ENCODE results near the gene RYR2.

The RYR2 gene

DNA sequence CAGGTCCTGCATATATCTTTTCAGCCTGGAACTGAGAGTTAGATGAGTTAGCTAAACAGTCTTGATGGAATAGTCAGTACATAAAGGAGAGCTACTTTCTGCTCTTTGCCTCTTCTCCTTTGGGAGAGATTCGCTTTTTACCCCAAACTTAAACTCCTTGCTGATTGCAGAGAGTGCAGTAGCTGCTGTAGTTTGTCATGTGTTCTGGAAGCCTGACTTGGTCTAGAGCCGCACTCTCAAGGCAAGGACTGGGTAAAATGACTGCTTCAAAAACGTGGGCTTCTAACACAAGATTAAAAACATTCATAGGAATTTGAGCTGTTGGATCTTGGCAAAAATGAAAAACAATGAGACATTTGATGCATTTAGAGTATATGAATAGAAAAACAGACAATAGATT lies 351.6 kb downstream of the RYR2 start:
- Histone ChIP-seq H3K23ac (ENCODE audit: low read length) (no peak overlapping the region), H3K18ac (ENCODE audit: low read length) (no peak overlapping the region), H3K36me3 (ENCODE audit: control insufficient read depth in 1 of 2, insufficient read depth in 2 of 2, low read length in 2 of 2) (no peaks in the 10 kb centered on the region), H3K4me2 (ENCODE audit: low read length) (no peak overlapping the region), H3K4me1 (ENCODE audit: control insufficient read depth in 1 of 2, insufficient read depth in 2 of 2, low read length in 2 of 2) (peaks cover 0 to 4% of the 10 kb centered on the region in 2 experiments), H4K8ac (ENCODE audit: low read depth, low read length) (no peak overlapping the region), H3K79me2 (ENCODE audit: control insufficient read depth, insufficient read depth, low read length, poor library complexity) (no peaks in the 10 kb centered on the region), H3K79me1 (ENCODE audit: low read length) (no peaks in the 10 kb centered on the region), H4K12ac (ENCODE audit: low read depth, low read length) (no peak overlapping the region), H2AK5ac (ENCODE audit: low read length) (no peak overlapping the region), H3K4me3 (ENCODE audit: low read depth, low read length) (no peak overlapping the region), H2BK120ac (ENCODE audit: insufficient read depth, low read length, poor library complexity) (no peak overlapping the region), H3K27ac (ENCODE audit: low read depth, low read length) (no peak overlapping the region), H3K4ac (ENCODE audit: low read depth, low read length) (no peak overlapping the region), H2BK12ac (ENCODE audit: low read length) (no peak overlapping the region), H2BK5ac (ENCODE audit: low read depth, low read length, poor library complexity) (no peak overlapping the region), H2AFZ (ENCODE audit: insufficient read depth, low read length, poor library complexity) (no peak overlapping the region), H3K14ac (ENCODE audit: low read length) (no peak overlapping the region), H4K91ac (ENCODE audit: low read depth, low read length) (no peak overlapping the region), H3K9me3 (ENCODE audit: insufficient read depth, low read depth, low read length) (no peaks in the 10 kb centered on the region), H3K9ac (ENCODE audit: low read length) (no peak overlapping the region), H3K27me3 (ENCODE audit: insufficient read depth, low read length) (no peaks in the 10 kb centered on the region)
- WGBS (ENCODE audit: extremely low coverage, insufficient coverage, insufficient read length), result no CpG with 5 or more reads among the region's 3 CpGs
- DNase-seq, result no peak

GRCh38 chr1:237394281-237394680 lies 352.3 kb downstream of the RYR2 start:
- no peaks in the 10 kb centered on the region for H3K27me3 ChIP-seq (ENCODE audit: insufficient read depth, low read length)
- peak; percentile 92 for DNase-seq
- no peak overlapping the region for H3K23ac ChIP-seq (ENCODE audit: low read length)
- no peak overlapping the region for H3K18ac ChIP-seq (ENCODE audit: low read length)
- H4K12ac ChIP-seq (ENCODE audit: low read depth, low read length), result no peak overlapping the region
- H3K9ac ChIP-seq (ENCODE audit: low read length), result no peak overlapping the region
- no peak overlapping the region for H3K14ac ChIP-seq (ENCODE audit: low read length)
- no peak overlapping the region for H3K27ac ChIP-seq (ENCODE audit: low read depth, low read length)
- WGBS (ENCODE audit: extremely low coverage, insufficient coverage, insufficient read length), result no CpG with 5 or more reads among the region's 2 CpGs
- no peak overlapping the region for H3K4me3 ChIP-seq (ENCODE audit: low read depth, low read length)
- H2BK120ac ChIP-seq (ENCODE audit: insufficient read depth, low read length, poor library complexity), result no peak overlapping the region
- no peak overlapping the region for H3K4ac ChIP-seq (ENCODE audit: low read depth, low read length)
- no peak overlapping the region for H2BK12ac ChIP-seq (ENCODE audit: low read length)
- H2AK5ac ChIP-seq (ENCODE audit: low read length), result no peak overlapping the region
- no peaks in the 10 kb centered on the region for H3K79me1 ChIP-seq (ENCODE audit: low read length)
- no peaks in the 10 kb centered on the region for H3K79me2 ChIP-seq (ENCODE audit: control insufficient read depth, insufficient read depth, low read length, poor library complexity)
- H2BK5ac ChIP-seq (ENCODE audit: low read depth, low read length, poor library complexity), result no peak overlapping the region
- no peaks in the 10 kb centered on the region for H3K36me3 ChIP-seq (ENCODE audit: control insufficient read depth in 1 of 2, insufficient read depth in 2 of 2, low read length in 2 of 2)
- H4K91ac ChIP-seq (ENCODE audit: low read depth, low read length), result no peak overlapping the region
- no peak overlapping the region for H2AFZ ChIP-seq (ENCODE audit: insufficient read depth, low read length, poor library complexity)
- no peak overlapping the region for H3K4me2 ChIP-seq (ENCODE audit: low read length)
- H4K8ac ChIP-seq (ENCODE audit: low read depth, low read length), result no peak overlapping the region
- peaks cover 0 to 4% of the 10 kb centered on the region in 2 experiments for H3K4me1 ChIP-seq (ENCODE audit: control insufficient read depth in 1 of 2, insufficient read depth in 2 of 2, low read length in 2 of 2)
- no peaks in the 10 kb centered on the region for H3K9me3 ChIP-seq (ENCODE audit: insufficient read depth, low read depth, low read length)

DNA sequence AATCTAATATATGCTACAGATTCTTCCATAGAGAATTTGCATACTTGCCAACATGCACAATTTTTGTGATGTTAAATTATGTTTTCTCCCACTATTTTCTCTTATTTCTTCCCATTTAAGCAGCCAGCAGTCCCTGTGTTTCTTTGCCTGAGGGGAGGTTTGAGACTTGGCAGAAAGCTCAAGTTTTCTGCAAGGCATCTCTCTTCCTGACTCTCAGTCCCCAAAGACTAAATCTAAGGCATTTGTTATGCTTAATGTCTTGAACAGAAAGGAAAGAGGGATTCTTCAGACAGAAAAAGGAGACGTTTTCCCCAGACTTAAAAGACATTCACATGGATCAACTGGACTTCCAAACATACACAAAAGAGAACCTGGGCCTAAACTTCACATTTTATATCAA lies 354.4 kb downstream of the RYR2 start:
- DNase-seq, result no peak
- Histone ChIP-seq H3K79me2 (ENCODE audit: control insufficient read depth, insufficient read depth, low read length, poor library complexity) (no peaks in the 10 kb centered on the region), H3K79me1 (ENCODE audit: low read length) (no peaks in the 10 kb centered on the region), H3K9ac (ENCODE audit: low read length) (no peak overlapping the region), H3K23ac (ENCODE audit: low read length) (no peak overlapping the region), H3K9me3 (ENCODE audit: insufficient read depth, low read depth, low read length) (peaks cover 2% of the 10 kb centered on the region), H3K4me3 (ENCODE audit: low read depth, low read length) (no peak overlapping the region), H3K14ac (ENCODE audit: low read length) (no peak overlapping the region), H3K36me3 (ENCODE audit: control insufficient read depth in 1 of 2, insufficient read depth in 2 of 2, low read length in 2 of 2) (peaks cover 2 to 5% of the 10 kb centered on the region in 2 experiments), H2BK12ac (ENCODE audit: low read length) (no peak overlapping the region), H3K4me2 (ENCODE audit: low read length) (no peak overlapping the region), H4K91ac (ENCODE audit: low read depth, low read length) (no peak overlapping the region), H3K27me3 (ENCODE audit: insufficient read depth, low read length) (no peaks in the 10 kb centered on the region), H2AK5ac (ENCODE audit: low read length) (no peak overlapping the region), H2BK5ac (ENCODE audit: low read depth, low read length, poor library complexity) (no peak overlapping the region), H3K4me1 (ENCODE audit: control insufficient read depth in 1 of 2, insufficient read depth in 2 of 2, low read length in 2 of 2) (peaks cover 0 to 2% of the 10 kb centered on the region in 2 experiments), H4K8ac (ENCODE audit: low read depth, low read length) (no peak overlapping the region), H3K18ac (ENCODE audit: low read length) (no peak overlapping the region), H3K4ac (ENCODE audit: low read depth, low read length) (no peak overlapping the region), H3K27ac (ENCODE audit: low read depth, low read length) (no peak overlapping the region), H4K12ac (ENCODE audit: low read depth, low read length) (no peak overlapping the region), H2BK120ac (ENCODE audit: insufficient read depth, low read length, poor library complexity) (no peak overlapping the region), H2AFZ (ENCODE audit: insufficient read depth, low read length, poor library complexity) (no peak overlapping the region)
- no CpG with 5 or more reads among the region's 1 CpG for WGBS (ENCODE audit: extremely low coverage, insufficient coverage, insufficient read length)

- Histone ChIP-seq H4K8ac (ENCODE audit: low read depth, low read length) (no peak overlapping the region), H3K79me2 (ENCODE audit: control insufficient read depth, insufficient read depth, low read length, poor library complexity) (no peaks in the 10 kb centered on the region), H4K91ac (ENCODE audit: low read depth, low read length) (no peak overlapping the region), H3K18ac (ENCODE audit: low read length) (no peak overlapping the region), H3K27me3 (ENCODE audit: insufficient read depth, low read length) (no peaks in the 10 kb centered on the region), H3K4me2 (ENCODE audit: low read length) (no peak overlapping the region), H3K9ac (ENCODE audit: low read length) (no peak overlapping the region), H3K9me3 (ENCODE audit: insufficient read depth, low read depth, low read length) (peaks cover 2% of the 10 kb centered on the region), H2AK5ac (ENCODE audit: low read length) (no peak overlapping the region), H2BK120ac (ENCODE audit: insufficient read depth, low read length, poor library complexity) (no peak overlapping the region), H4K12ac (ENCODE audit: low read depth, low read length) (no peak overlapping the region), H3K4me3 (ENCODE audit: low read depth, low read length) (no peak overlapping the region), H3K4me1 (ENCODE audit: control insufficient read depth in 1 of 2, insufficient read depth in 2 of 2, low read length in 2 of 2) (peaks cover 0 to 2% of the 10 kb centered on the region in 2 experiments), H2BK12ac (ENCODE audit: low read length) (no peak overlapping the region), H3K79me1 (ENCODE audit: low read length) (no peaks in the 10 kb centered on the region), H3K23ac (ENCODE audit: low read length) (no peak overlapping the region), H3K36me3 (ENCODE audit: control insufficient read depth in 1 of 2, insufficient read depth in 2 of 2, low read length in 2 of 2) (peaks cover 2 to 5% of the 10 kb centered on the region in 2 experiments), H3K14ac (ENCODE audit: low read length) (no peak overlapping the region), H3K27ac (ENCODE audit: low read depth, low read length) (no peak overlapping the region), H3K4ac (ENCODE audit: low read depth, low read length) (no peak overlapping the region), H2AFZ (ENCODE audit: insufficient read depth, low read length, poor library complexity) (no peak overlapping the region), H2BK5ac (ENCODE audit: low read depth, low read length, poor library complexity) (no peak overlapping the region)
- DNase-seq, result peak; percentile 57 to 69
- no CpG with 5 or more reads among the region's 4 CpGs for WGBS (ENCODE audit: extremely low coverage, insufficient coverage, insufficient read length)
These were observed 356.8 kb downstream of the RYR2 start for GRCh38 chr1:237398751-237399150.
